ENCODE results near the gene TEX28.

- no peak for TF ChIP-seq POLR2A (IDR thresholded peaks at IDR 0.05)
- TF ChIP-seq, protein P1, sequence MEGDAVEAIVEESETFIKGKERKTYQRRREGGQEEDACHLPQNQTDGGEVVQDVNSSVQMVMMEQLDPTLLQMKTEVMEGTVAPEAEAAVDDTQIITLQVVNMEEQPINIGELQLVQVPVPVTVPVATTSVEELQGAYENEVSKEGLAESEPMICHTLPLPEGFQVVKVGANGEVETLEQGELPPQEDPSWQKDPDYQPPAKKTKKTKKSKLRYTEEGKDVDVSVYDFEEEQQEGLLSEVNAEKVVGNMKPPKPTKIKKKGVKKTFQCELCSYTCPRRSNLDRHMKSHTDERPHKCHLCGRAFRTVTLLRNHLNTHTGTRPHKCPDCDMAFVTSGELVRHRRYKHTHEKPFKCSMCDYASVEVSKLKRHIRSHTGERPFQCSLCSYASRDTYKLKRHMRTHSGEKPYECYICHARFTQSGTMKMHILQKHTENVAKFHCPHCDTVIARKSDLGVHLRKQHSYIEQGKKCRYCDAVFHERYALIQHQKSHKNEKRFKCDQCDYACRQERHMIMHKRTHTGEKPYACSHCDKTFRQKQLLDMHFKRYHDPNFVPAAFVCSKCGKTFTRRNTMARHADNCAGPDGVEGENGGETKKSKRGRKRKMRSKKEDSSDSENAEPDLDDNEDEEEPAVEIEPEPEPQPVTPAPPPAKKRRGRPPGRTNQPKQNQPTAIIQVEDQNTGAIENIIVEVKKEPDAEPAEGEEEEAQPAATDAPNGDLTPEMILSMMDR (IDR thresholded peaks at IDR 0.05 in 4 of 5, conservative IDR thresholded peaks at IDR 0.05 in 1 of 5) = no peak
These were observed 37.6 kb upstream of the TEX28 start for GRCh38 chrX:154332561-154332960.
